Measurements from ENCODE around the gene SWSAP1.

SWSAP1 gene

GRCh38 chr19:11335449-11336146 lies 38.9 kb upstream of the SWSAP1 start (continued):
- no peak for TF ChIP-seq ZFP3 (tag by site-specific recombination; IDR thresholded peaks at IDR 0.05; ENCODE audit: low read depth)
- no peak for TF ChIP-seq ZNF10 (tag by site-specific recombination; IDR thresholded peaks at IDR 0.05)
- no peak for TF ChIP-seq ZNF776 (tag by site-specific recombination; IDR thresholded peaks at IDR 0.05; ENCODE audit: borderline replicate concordance)
- no peak for TF ChIP-seq ZNF701 (tag by site-specific recombination; IDR thresholded peaks at IDR 0.05)
- no peak for TF ChIP-seq ZNF549 (tag by site-specific recombination; IDR thresholded peaks at IDR 0.05)
- no peak for TF ChIP-seq KLF8 (tag by site-specific recombination; IDR thresholded peaks at IDR 0.05)

GRCh38 chr19:11337080-11337479 lies 37.4 kb upstream of the SWSAP1 start:
- H3K36me3 ChIP-seq (ENCODE audit: control insufficient read depth in 2 of 2, insufficient read depth in 1 of 2, low read length in 2 of 2): peaks cover 5 to 37% of the 10 kb centered on the region in 2 experiments; a peak in 2 of 3 replicates
- H3K4me3 ChIP-seq (ENCODE audit: low read depth, low read length): no peak overlapping the region
- CTCF ChIA-PET: interaction anchor here (0.6 to 1.4 kb wide), 3 partner anchors 8 to 11 kb away, joined by 3 to 6 read pairs (median 6); no protein-coding TSS in a partner anchor
- no peaks in the 10 kb centered on the region for H3K9me3 ChIP-seq (ENCODE audit: control insufficient read depth, insufficient read depth, low read depth, low read length)
- H3K4me1 ChIP-seq (ENCODE audit: control insufficient read depth, insufficient read depth, low read length): no peaks in the 10 kb centered on the region
- no peak for TF ChIP-seq ZNF514 (tag by site-specific recombination; IDR thresholded peaks at IDR 0.05)
- TF ChIP-seq REPIN1 (tag by site-specific recombination; IDR thresholded peaks at IDR 0.05; ENCODE audit: low read depth): no peak
- TF ChIP-seq KLF10 (tag by site-specific recombination; IDR thresholded peaks at IDR 0.05): no peak
- POLR2A ChIA-PET: interaction anchor here (0.8 kb wide), 1 partner anchor 18 kb away, joined by 3 read pairs; no protein-coding TSS in a partner anchor
- H3K27ac ChIP-seq (ENCODE audit: extremely low read depth, low read depth, low read length): no peak overlapping the region

- POLR2A ChIA-PET: interaction anchor here (0.6 to 2.2 kb wide), 3 partner anchors 19 to 452 kb away, joined by 3 to 12 read pairs (median 4); partner anchors contain the start of gene SWSAP1
- Histone ChIP-seq H3K36me3 (ENCODE audit: control insufficient read depth in 2 of 2, insufficient read depth in 1 of 2, low read length in 2 of 2) (peaks cover 0 to 39% of the 10 kb centered on the region in 2 experiments; a peak in 2 of 3 replicates), H3K4me3 (ENCODE audit: low read depth, low read length) (no peak overlapping the region), H3K4me1 (ENCODE audit: control insufficient read depth, insufficient read depth, low read length) (no peaks in the 10 kb centered on the region), H3K9me3 (ENCODE audit: control insufficient read depth, insufficient read depth, low read depth, low read length) (no peaks in the 10 kb centered on the region), H3K27ac (ENCODE audit: extremely low read depth, low read depth, low read length) (no peak overlapping the region)
- CTCF ChIA-PET: no interaction called here
- TF ChIP-seq ZBTB7A (tag by site-specific recombination; IDR thresholded peaks at IDR 0.05; ENCODE audit: low read depth) (no peak), ZNF600 (tag by site-specific recombination; IDR thresholded peaks at IDR 0.05) (no peak), ZNF133 (tag by site-specific recombination; IDR thresholded peaks at IDR 0.05) (no peak), ZNF169 (tag by site-specific recombination; IDR thresholded peaks at IDR 0.05) (no peak), ZNF76 (tag by site-specific recombination; IDR thresholded peaks at IDR 0.05; ENCODE audit: borderline replicate concordance, low read depth) (no peak), KLF10 (tag by site-specific recombination; IDR thresholded peaks at IDR 0.05) (no peak), HOXC10 (CRISPR knock-in tag; IDR thresholded peaks at IDR 0.05) (no peak), ZNF677 (tag by site-specific recombination; IDR thresholded peaks at IDR 0.05) (no peak), ZSCAN30 (tag by site-specific recombination; IDR thresholded peaks at IDR 0.05) (no peak)
- TF ChIP-seq, protein P1, sequence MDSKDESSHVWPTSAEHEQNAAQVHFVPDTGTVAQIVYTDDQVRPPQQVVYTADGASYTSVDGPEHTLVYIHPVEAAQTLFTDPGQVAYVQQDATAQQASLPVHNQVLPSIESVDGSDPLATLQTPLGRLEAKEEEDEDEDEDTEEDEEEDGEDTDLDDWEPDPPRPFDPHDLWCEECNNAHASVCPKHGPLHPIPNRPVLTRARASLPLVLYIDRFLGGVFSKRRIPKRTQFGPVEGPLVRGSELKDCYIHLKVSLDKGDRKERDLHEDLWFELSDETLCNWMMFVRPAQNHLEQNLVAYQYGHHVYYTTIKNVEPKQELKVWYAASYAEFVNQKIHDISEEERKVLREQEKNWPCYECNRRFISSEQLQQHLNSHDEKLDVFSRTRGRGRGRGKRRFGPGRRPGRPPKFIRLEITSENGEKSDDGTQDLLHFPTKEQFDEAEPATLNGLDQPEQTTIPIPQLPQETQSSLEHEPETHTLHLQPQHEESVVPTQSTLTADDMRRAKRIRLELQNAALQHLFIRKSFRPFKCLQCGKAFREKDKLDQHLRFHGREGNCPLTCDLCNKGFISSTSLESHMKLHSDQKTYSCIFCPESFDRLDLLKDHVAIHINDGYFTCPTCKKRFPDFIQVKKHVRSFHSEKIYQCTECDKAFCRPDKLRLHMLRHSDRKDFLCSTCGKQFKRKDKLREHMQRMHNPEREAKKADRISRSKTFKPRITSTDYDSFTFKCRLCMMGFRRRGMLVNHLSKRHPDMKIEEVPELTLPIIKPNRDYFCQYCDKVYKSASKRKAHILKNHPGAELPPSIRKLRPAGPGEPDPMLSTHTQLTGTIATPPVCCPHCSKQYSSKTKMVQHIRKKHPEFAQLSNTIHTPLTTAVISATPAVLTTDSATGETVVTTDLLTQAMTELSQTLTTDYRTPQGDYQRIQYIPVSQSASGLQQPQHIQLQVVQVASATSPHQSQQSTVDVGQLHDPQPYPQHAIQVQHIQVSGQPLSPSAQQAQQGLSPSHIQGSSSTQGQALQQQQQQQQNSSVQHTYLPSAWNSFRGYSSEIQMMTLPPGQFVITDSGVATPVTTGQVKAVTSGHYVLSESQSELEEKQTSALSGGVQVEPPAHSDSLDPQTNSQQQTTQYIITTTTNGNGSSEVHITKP (tag by site-specific recombination; IDR thresholded peaks at IDR 0.05): no peak
- TF ChIP-seq, protein P2, sequence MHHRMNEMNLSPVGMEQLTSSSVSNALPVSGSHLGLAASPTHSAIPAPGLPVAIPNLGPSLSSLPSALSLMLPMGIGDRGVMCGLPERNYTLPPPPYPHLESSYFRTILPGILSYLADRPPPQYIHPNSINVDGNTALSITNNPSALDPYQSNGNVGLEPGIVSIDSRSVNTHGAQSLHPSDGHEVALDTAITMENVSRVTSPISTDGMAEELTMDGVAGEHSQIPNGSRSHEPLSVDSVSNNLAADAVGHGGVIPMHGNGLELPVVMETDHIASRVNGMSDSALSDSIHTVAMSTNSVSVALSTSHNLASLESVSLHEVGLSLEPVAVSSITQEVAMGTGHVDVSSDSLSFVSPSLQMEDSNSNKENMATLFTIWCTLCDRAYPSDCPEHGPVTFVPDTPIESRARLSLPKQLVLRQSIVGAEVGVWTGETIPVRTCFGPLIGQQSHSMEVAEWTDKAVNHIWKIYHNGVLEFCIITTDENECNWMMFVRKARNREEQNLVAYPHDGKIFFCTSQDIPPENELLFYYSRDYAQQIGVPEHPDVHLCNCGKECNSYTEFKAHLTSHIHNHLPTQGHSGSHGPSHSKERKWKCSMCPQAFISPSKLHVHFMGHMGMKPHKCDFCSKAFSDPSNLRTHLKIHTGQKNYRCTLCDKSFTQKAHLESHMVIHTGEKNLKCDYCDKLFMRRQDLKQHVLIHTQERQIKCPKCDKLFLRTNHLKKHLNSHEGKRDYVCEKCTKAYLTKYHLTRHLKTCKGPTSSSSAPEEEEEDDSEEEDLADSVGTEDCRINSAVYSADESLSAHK (tag by site-specific recombination; IDR thresholded peaks at IDR 0.05): no peak
- TF ChIP-seq, protein P3, sequence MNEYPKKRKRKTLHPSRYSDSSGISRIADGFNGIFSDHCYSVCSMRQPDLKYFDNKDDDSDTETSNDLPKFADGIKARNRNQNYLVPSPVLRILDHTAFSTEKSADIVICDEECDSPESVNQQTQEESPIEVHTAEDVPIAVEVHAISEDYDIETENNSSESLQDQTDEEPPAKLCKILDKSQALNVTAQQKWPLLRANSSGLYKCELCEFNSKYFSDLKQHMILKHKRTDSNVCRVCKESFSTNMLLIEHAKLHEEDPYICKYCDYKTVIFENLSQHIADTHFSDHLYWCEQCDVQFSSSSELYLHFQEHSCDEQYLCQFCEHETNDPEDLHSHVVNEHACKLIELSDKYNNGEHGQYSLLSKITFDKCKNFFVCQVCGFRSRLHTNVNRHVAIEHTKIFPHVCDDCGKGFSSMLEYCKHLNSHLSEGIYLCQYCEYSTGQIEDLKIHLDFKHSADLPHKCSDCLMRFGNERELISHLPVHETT (tag by site-specific recombination; IDR thresholded peaks at IDR 0.05): no peak
Observed at GRCh38 chr19:11338121-11338520, 36.3 kb upstream of the SWSAP1 start.
